SK-N-SH (cell line): ENCODE data around the gene SNAI3. TPM values are rescaled to one million over a fixed set of nuclear protein-coding genes. Genes with fewer than 3 reads are reported as not detected.

ENCODE experiments used
- CTCF ChIA-PET: fragments of 300-600, 350-600 bp; formaldehyde crosslinking; extraction: SDS; loops from one replicate; lab custom pipeline; 2021; lab: Yijun Ruan, JAX
- POLR2A ChIA-PET: fragments of 350-600 bp; sonication (Branson Sonifier 250); formaldehyde crosslinking; extraction: SDS; loops from one replicate; lab custom pipeline; 2020; ENCODE audit warnings: antibody characterized with exemption, inconsistent platforms; lab: Yijun Ruan, JAX
- DNase-seq: peaks from one replicate; pipeline ENCODE4 v3.0.0; 2012
- H2AFZ ChIP-seq: fragments of 200-600 bp; sonication (generic); 2 replicates; pipeline ENCODE4 v1.8.1; 2016; ENCODE audit warnings: antibody characterized with exemption, mild to moderate bottlenecking, low read depth
- H3F3A ChIP-seq: fragments of 200-600 bp; sonication (generic); replicated peaks from 2 replicates; pipeline ENCODE3; 2016; ENCODE audit warnings: antibody characterized with exemption, mild to moderate bottlenecking; ENCODE audit not compliant: insufficient read depth
- H3K27ac ChIP-seq, 2 experiments: fragments of 200-500 bp in 1 of 2; fragments of 200-600 bp in 1 of 2; sonication (Bioruptor generic) in 1 of 2; sonication (generic), shearing (Covaris generic) in 1 of 2; 2 replicates each; pipeline versions ENCODE4 v1.5.1 to v1.6.1; 2014 to 2016; ENCODE audit warnings: low read depth in 2 of 2, inconsistent platforms in 1 of 2, low read length in 1 of 2, mild to moderate bottlenecking in 1 of 2, mixed read lengths in 1 of 2
- H3K27me3 ChIP-seq: fragments of 200-600 bp; sonication (generic), shearing (Covaris generic); 2 replicates; pipeline ENCODE4 v1.6.1; 2016; ENCODE audit warnings: mixed run types; ENCODE audit not compliant: insufficient read depth
- H3K36me3 ChIP-seq, 2 experiments: fragments of 200-500 bp in 1 of 2; fragments of 200-600 bp in 1 of 2; sonication (Bioruptor generic) in 1 of 2; sonication (generic) in 1 of 2; replicated peaks in 1 of 2; 2 replicates each; pipeline versions ENCODE3 to v1.5.1; 2014 to 2016; ENCODE audit warnings: low read length in 1 of 2, mild to moderate bottlenecking in 1 of 2; ENCODE audit not compliant: insufficient read depth in 2 of 2, control insufficient read depth in 1 of 2
- H3K4me1 ChIP-seq, 2 experiments: fragments of 200-500 bp in 1 of 2; fragments of 200-600 bp in 1 of 2; sonication (Bioruptor generic) in 1 of 2; sonication (generic), shearing (Covaris generic) in 1 of 2; 2 replicates each; pipeline versions ENCODE4 v1.5.1 to v1.6.1; 2014 to 2016; ENCODE audit warnings: low read depth in 1 of 2, low read length in 1 of 2, mixed run types in 1 of 2; ENCODE audit not compliant: insufficient read depth in 2 of 2, control insufficient read depth in 1 of 2
- H3K4me2 ChIP-seq: fragments of 200-600 bp; sonication (generic), shearing (Covaris generic); 2 replicates; pipeline ENCODE4 v1.6.1; 2017; ENCODE audit warnings: mixed run types
- H3K4me3 ChIP-seq, 2 experiments: fragments of 200-500 bp in 1 of 2; fragments of 200-600 bp in 1 of 2; sonication (Bioruptor generic) in 1 of 2; sonication (generic), shearing (Covaris generic) in 1 of 2; 2 replicates each; pipeline versions ENCODE4 v1.5.1 to v1.8.1; 2014 to 2016; ENCODE audit warnings: low read depth in 2 of 2, inconsistent platforms in 1 of 2, low read length in 1 of 2, mild to moderate bottlenecking in 1 of 2, mixed read lengths in 1 of 2, moderate library complexity in 1 of 2
- H3K79me2 ChIP-seq: fragments of 200-600 bp; sonication (generic); 2 replicates; pipeline ENCODE4 v1.8.1; 2017; ENCODE audit warnings: mild to moderate bottlenecking; ENCODE audit not compliant: insufficient read depth
- H3K9ac ChIP-seq: fragments of 200-600 bp; sonication (generic); 2 replicates; pipeline ENCODE4 v1.6.1; 2017; ENCODE audit warnings: mixed run types
- H3K9me2 ChIP-seq: fragments of 200-600 bp; sonication (generic); 2 replicates; pipeline ENCODE4 v1.6.1; 2017; ENCODE audit warnings: mixed run types
- H3K9me3 ChIP-seq: fragments of 200-600 bp; sonication (generic); 2 replicates; pipeline ENCODE4 v1.6.1; 2017; ENCODE audit warnings: mixed run types, mild to moderate bottlenecking, moderate library complexity
- H4K20me1 ChIP-seq: fragments of 200-600 bp; sonication (generic); 2 replicates; pipeline ENCODE4 v1.6.1; 2017; ENCODE audit warnings: mild to moderate bottlenecking, mixed run types; ENCODE audit not compliant: insufficient read depth
- ELF1 ChIP-seq: IDR thresholded peaks from 2 replicates; pipeline ENCODE4 v1.4.0; 2012
- EZH2phosphoT487 ChIP-seq: fragments of 200-600 bp; sonication (generic); IDR thresholded peaks from 2 replicates; pipeline ENCODE4 v1.6.1; 2017; ENCODE audit warnings: low read depth, mixed run types, mild to moderate bottlenecking, antibody characterized with exemption, moderate library complexity, borderline replicate concordance
- FOXJ3 ChIP-seq: sonication (generic); formaldehyde crosslinking; IDR thresholded peaks from 2 replicates; pipeline ENCODE4 v1.5.1; 2020; ENCODE audit warnings: mild to moderate bottlenecking, missing genetic modification reagents
- MEF2A ChIP-seq: IDR thresholded peaks from 2 replicates; pipeline ENCODE4 v1.4.0; 2012; ENCODE audit warnings: low read depth, borderline replicate concordance
- NFIC ChIP-seq: IDR thresholded peaks from 2 replicates; pipeline ENCODE4 v1.4.0; 2012; ENCODE audit warnings: borderline replicate concordance
- RAD21 ChIP-seq: IDR thresholded peaks from 2 replicates; pipeline ENCODE4 v1.6.1; 2012; ENCODE audit warnings: mild to moderate bottlenecking, low read length
- SIN3A ChIP-seq: IDR thresholded peaks from 2 replicates; pipeline ENCODE4 v1.6.1; 2012; ENCODE audit warnings: low read depth, mild to moderate bottlenecking, low read length, moderate library complexity, borderline replicate concordance
- SMC3 ChIP-seq: IDR thresholded peaks from 2 replicates; pipeline ENCODE4 v1.6.1; 2012; ENCODE audit warnings: low read depth, low read length, improper control_type of control experiment
- TAF1 ChIP-seq: IDR thresholded peaks from 2 replicates; pipeline ENCODE4 v1.6.1; 2012; ENCODE audit warnings: low read depth, mild to moderate bottlenecking, low read length, moderate library complexity, borderline replicate concordance
- TCF12 ChIP-seq: IDR thresholded peaks from 2 replicates; pipeline ENCODE4 v1.4.0; 2012
- TEAD4 ChIP-seq: IDR thresholded peaks from 2 replicates; pipeline ENCODE4 v1.4.0; 2012; ENCODE audit warnings: mild to moderate bottlenecking, borderline replicate concordance; ENCODE audit not compliant: insufficient read depth
- WGBS: methylation state at CpG from one replicate; pipeline ENCODE4 v1.1.6; 2017; ENCODE audit warnings: low lambda C conversion rate; 5-methylcytosine and 5-hydroxymethylcytosine counted together
- polyA plus RNA-seq, 3 experiments: library from polyadenylated mRNA; depleted of rRNA; stranded (reverse); fragments of >200 nt; gene quantifications; 2 replicates each; pipeline ENCODE4 v1.2.3, GENCODE V29; 2012
- TF ChIP-seq, protein P1 (sequence below): IDR thresholded peaks from 2 replicates; pipeline ENCODE4; 2012
- TF ChIP-seq, protein P2 (sequence below): IDR thresholded peaks from 2 replicates; pipeline ENCODE4 v1.4.0; 2012; ENCODE audit warnings: low read depth
- TF ChIP-seq, protein P3 (sequence below): fragments of 200-600 bp; sonication (generic); IDR thresholded peaks from 2 replicates; pipeline ENCODE4 v1.6.1; 2017; ENCODE audit warnings: antibody characterized with exemption, mild to moderate bottlenecking, moderate library complexity
- TF ChIP-seq, protein P4 (sequence below): fragments of 150-350 bp; IDR thresholded peaks from 2 replicates; pipeline ENCODE4 v1.6.1; 2016; ENCODE audit warnings: mild to moderate bottlenecking, low read depth, low read length

The SNAI3 gene
- polyA plus RNA-seq, 1 of the 3 experiments (the other 2 are of a cell fraction), result 0.03 TPM

DNA sequence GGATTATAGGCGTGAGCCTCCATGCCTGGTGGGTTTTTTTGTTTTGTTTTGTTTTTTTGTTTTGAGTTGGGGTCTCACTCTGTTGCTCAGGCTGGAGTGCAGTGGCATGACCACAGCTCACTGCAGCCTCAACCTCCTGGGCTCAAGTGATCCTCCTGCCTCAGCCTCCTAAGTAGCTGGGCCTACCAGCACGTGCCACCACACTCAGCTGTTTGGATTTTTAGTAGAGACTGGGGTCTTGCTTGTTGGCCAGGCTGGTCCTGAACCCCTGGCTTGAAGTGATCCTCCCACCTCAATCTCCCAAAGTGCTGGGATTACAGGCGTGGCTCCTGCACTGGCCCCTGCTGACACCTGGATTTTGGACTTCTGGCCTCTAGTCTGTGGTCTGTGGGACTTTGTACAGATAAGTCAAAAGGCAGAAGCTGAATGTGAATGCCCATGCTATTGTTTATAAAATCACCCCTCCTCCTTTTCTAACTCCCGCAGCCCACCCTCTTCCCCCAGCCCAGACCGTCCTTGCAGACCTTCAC is 5.7 kb downstream of the SNAI3 start:
- Histone ChIP-seq H3K27me3 (no peaks in the 10 kb centered on the region), H4K20me1 (no peaks in the 10 kb centered on the region), H3K4me3 (no peak overlapping the region), H3K9me2 (no peaks in the 10 kb centered on the region), H3K9me3 (no peaks in the 10 kb centered on the region), H3K36me3 (no peaks in the 10 kb centered on the region), H3K4me1 (peaks cover 0 to 7% of the 10 kb centered on the region in 2 experiments; a peak in 1 of 4 replicates), H3K79me2 (no peaks in the 10 kb centered on the region), H3K27ac (no peak overlapping the region), H3F3A (peaks cover 5% of the 10 kb centered on the region), H3K4me2 (no peak overlapping the region), H3K9ac (no peak overlapping the region), H2AFZ (no peak overlapping the region)
- WGBS, result 88% methylated on average over 5 of the region's 5 CpGs
- ChIA-PET POLR2A (no interaction called here), CTCF (interaction anchor here (1.8 kb wide), 1 partner anchor 27 kb away, joined by 3 read pairs; no protein-coding TSS in a partner anchor)
- TF ChIP-seq TCF12 (no peak), RAD21 (no peak), EZH2phosphoT487 (no peak), SIN3A (no peak), NFIC (no peak)
- no peak for DNase-seq

DNA sequence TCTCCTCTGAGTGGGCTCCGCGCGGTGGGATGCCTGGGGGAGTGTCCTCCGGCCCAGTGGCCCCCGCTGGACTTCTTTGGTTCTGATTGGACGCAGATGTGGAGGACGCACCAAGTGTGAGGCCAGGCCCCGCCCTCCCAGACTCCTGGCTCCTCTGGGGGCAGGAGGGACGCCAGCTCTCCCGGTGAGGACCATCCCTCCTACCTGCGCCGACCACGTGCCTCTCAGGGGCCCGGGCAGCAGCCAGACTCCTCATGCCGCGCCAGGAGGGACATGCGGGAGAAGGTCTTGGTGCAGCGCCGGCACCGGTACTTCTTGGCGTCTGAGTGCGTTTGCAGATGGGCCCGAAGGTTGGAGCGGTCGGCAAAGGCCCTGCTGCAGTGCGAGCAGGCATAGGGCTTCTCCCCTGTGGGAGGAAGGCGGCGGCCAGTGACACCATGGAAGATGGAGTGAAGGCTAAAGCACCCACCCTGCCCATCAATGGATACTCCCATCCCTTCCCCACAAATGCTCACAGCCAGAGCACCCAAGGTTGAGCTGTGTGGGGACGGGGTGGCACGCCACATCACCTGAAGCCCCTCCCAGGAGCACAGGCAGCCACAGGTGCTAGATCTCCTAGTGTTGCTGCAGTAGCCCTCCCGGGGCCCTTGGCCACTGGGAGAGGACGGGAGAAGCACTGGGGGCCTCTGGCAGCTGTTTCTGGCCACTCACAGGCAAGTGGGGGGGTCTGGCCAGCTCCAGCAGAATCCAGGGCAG is 7.9 kb downstream of the SNAI3 start:
- H3K9me3 ChIP-seq, result no peaks in the 10 kb centered on the region
- 49% methylated on average over 12 of the region's 32 CpGs for WGBS
- H3F3A ChIP-seq, result no peaks in the 10 kb centered on the region
- POLR2A ChIA-PET, result no interaction called here
- DNase-seq, result peak; percentile 61
- peaks cover 0 to 5% of the 10 kb centered on the region in 2 experiments; a peak in 1 of 4 replicates for H3K4me1 ChIP-seq
- H3K36me3 ChIP-seq, result no peaks in the 10 kb centered on the region
- H3K79me2 ChIP-seq, result no peaks in the 10 kb centered on the region
- H3K27ac ChIP-seq, result no peak overlapping the region
- TF ChIP-seq, protein P1, sequence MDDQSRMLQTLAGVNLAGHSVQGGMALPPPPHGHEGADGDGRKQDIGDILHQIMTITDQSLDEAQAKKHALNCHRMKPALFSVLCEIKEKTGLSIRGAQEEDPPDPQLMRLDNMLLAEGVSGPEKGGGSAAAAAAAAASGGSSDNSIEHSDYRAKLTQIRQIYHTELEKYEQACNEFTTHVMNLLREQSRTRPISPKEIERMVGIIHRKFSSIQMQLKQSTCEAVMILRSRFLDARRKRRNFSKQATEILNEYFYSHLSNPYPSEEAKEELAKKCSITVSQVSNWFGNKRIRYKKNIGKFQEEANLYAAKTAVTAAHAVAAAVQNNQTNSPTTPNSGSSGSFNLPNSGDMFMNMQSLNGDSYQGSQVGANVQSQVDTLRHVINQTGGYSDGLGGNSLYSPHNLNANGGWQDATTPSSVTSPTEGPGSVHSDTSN, result no peak
- no peaks in the 10 kb centered on the region for H3K9me2 ChIP-seq
- H3K4me3 ChIP-seq, result no peak overlapping the region
- H3K27me3 ChIP-seq, result no peaks in the 10 kb centered on the region
- H2AFZ ChIP-seq, result no peak overlapping the region
- H4K20me1 ChIP-seq, result no peaks in the 10 kb centered on the region
- H3K4me2 ChIP-seq, result no peak overlapping the region
- CTCF ChIA-PET, result interaction anchor here (0.6 kb wide), 1 partner anchor 1089 kb away, joined by 3 read pairs; no protein-coding TSS in a partner anchor
- no peak overlapping the region for H3K9ac ChIP-seq

DNA sequence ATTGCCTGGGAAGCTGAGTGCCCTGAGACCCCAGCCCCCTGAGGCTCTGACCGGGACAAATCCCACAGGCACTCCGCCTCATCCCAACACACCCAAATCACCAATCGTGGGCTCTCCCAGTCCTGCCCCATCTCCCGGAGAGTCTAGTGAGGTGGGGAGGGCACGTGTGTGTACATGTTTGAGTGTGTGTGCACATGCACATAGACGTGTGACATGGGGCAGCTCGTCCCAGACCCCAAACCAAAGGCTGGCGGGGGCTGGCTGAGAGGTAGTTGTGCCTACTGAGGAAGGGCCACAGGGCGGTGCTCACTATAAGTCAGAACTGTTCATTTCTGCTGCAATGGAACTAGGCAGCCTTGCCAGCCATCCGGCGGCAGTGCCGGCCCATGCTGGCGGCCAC is 8.6 kb downstream of the SNAI3 start:
- Histone ChIP-seq H3K36me3 (no peaks in the 10 kb centered on the region), H3F3A (no peaks in the 10 kb centered on the region), H3K4me1 (peaks cover 0 to 5% of the 10 kb centered on the region in 2 experiments; a peak in 1 of 4 replicates), H4K20me1 (no peaks in the 10 kb centered on the region), H3K27me3 (no peaks in the 10 kb centered on the region), H3K9me3 (no peaks in the 10 kb centered on the region), H3K9me2 (no peaks in the 10 kb centered on the region), H3K79me2 (no peaks in the 10 kb centered on the region), H2AFZ (no peak overlapping the region), H3K27ac (no peak overlapping the region), H3K9ac (no peak overlapping the region), H3K4me3 (no peak overlapping the region), H3K4me2 (no peak overlapping the region)
- ChIA-PET CTCF (no interaction called here), POLR2A (no interaction called here)
- no peak for DNase-seq
- WGBS, result 43% methylated on average over 9 of the region's 13 CpGs
- no peak for TF ChIP-seq TEAD4
- TF ChIP-seq, protein P1, result no peak
- no peak for TF ChIP-seq SMC3
- TF ChIP-seq MEF2A, result no peak
- TF ChIP-seq, protein P2, sequence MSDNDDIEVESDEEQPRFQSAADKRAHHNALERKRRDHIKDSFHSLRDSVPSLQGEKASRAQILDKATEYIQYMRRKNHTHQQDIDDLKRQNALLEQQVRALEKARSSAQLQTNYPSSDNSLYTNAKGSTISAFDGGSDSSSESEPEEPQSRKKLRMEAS, result no peak
- no peak for TF ChIP-seq FOXJ3 (CRISPR knock-in tag)
- TF ChIP-seq, protein P3, sequence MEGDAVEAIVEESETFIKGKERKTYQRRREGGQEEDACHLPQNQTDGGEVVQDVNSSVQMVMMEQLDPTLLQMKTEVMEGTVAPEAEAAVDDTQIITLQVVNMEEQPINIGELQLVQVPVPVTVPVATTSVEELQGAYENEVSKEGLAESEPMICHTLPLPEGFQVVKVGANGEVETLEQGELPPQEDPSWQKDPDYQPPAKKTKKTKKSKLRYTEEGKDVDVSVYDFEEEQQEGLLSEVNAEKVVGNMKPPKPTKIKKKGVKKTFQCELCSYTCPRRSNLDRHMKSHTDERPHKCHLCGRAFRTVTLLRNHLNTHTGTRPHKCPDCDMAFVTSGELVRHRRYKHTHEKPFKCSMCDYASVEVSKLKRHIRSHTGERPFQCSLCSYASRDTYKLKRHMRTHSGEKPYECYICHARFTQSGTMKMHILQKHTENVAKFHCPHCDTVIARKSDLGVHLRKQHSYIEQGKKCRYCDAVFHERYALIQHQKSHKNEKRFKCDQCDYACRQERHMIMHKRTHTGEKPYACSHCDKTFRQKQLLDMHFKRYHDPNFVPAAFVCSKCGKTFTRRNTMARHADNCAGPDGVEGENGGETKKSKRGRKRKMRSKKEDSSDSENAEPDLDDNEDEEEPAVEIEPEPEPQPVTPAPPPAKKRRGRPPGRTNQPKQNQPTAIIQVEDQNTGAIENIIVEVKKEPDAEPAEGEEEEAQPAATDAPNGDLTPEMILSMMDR, result no peak
- TF ChIP-seq TAF1, result no peak
- no peak for TF ChIP-seq NFIC
- TF ChIP-seq ELF1, result no peak
- TF ChIP-seq, protein P4, sequence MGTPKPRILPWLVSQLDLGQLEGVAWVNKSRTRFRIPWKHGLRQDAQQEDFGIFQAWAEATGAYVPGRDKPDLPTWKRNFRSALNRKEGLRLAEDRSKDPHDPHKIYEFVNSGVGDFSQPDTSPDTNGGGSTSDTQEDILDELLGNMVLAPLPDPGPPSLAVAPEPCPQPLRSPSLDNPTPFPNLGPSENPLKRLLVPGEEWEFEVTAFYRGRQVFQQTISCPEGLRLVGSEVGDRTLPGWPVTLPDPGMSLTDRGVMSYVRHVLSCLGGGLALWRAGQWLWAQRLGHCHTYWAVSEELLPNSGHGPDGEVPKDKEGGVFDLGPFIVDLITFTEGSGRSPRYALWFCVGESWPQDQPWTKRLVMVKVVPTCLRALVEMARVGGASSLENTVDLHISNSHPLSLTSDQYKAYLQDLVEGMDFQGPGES, result no peak
